ENCODE data around the gene SCAF1. TPM values are rescaled to one million over a fixed set of nuclear protein-coding genes. Genes with fewer than 3 reads are reported as not detected.

SCAF1 gene
- total and polyA plus RNA-seq, 10 of the 15 experiments (the other 5 are each of a cell fraction or from before 2014, with no cell fraction given) = 0.18 to 77.0 (median 5.3) TPM

DNA sequence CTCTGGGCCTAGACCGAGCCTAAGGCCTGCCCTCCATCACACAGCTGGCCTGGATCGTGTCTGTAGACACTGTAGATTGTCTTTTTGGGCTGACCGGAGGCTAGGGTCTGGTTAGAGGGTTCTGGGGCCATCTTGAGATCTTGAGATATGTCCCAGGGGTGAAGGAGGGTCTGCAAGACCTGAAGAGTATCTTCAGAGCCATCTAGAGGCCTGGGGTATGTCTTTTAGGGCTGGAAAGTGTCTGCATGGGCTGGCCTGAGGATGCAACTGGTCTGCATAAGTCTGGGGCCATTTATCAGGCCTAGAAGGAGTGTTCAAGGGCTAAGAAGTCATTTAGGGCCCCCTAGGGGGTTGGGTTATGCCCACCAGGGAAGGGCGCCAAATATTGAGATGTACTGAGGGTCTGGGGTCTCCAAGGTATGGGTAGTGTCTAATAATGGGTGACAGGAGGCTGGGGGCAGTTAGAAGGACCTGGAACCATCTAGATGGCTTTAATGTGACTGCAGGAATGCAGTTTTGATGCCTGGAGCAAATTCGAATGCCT lies 555 bp downstream of the SCAF1 start:
- intact Hi-C loops (cut with micrococcal nuclease; ENCODE audit: unreplicated experiment) (loop anchor here (2.0 to 5.0 kb wide), 2 partner anchors 22 to 50 kb away; partner anchors contain the start of genes BCL2L12, IRF3 and PRR12), in situ Hi-C loops (cut with MboI) (no loop called here)
- no peak for ATAC-seq
- peak overlapping the region; percentile 97 for H3K9ac ChIP-seq (ENCODE audit: control insufficient read depth, insufficient read depth, low read length)
- peaks cover 36% of the 10 kb centered on the region for H3K79me2 ChIP-seq (ENCODE audit: control insufficient read depth, insufficient read depth, low read length)
- peak overlapping the region; percentile 86 for H3K4me3 ChIP-seq
- no peak for FAIRE-seq
- peaks cover 0 to 5% of the 10 kb centered on the region in 2 experiments; a peak in 3 of 4 replicates for H3K36me3 ChIP-seq (ENCODE audit: control insufficient read depth in 2 of 2, insufficient read depth in 2 of 2, low read length in 1 of 2)
- SMC1A ChIA-PET (ENCODE audit: uncharacterized antibody, unreplicated experiment) = interaction anchor here (0.9 to 1.9 kb wide), 5 partner anchors 20 to 37 kb away, joined by 3 to 9 read pairs (median 5); partner anchors contain the start of genes BCL2L12 and IRF3
- H3K9me3 ChIP-seq (replicated peaks; ENCODE audit: control insufficient read depth, insufficient read depth, low read length) = no peaks in the 10 kb centered on the region
- no peak for DNase-seq (ENCODE audit: low read depth, low spot score)
- H3K27me3 ChIP-seq (replicated peaks in 1 of 2; ENCODE audit: control insufficient read depth in 2 of 2, insufficient read depth in 2 of 2, low read length in 1 of 2) = no peaks in the 10 kb centered on the region
- H4K20me1 ChIP-seq (ENCODE audit: control insufficient read depth, insufficient read depth) = no peaks in the 10 kb centered on the region
- CTCF ChIA-PET = interaction anchor here (1.3 to 5.1 kb wide), 4 partner anchors 22 to 72 kb away, joined by 6 to 130 read pairs (median 12); partner anchors contain the start of genes BCL2L12, IRF3 and PRMT1
- peak overlapping the region; percentile 57 for H2AFZ ChIP-seq (ENCODE audit: control insufficient read depth, low read depth, low read length)
- peak overlapping the region; percentile 62 for H3K4me2 ChIP-seq (ENCODE audit: control insufficient read depth, insufficient read depth)
- POLR2A ChIA-PET = interaction anchor here (0.8 to 6.5 kb wide), 9 partner anchors 12 to 227 kb away, joined by 3 to 200 read pairs (median 6); partner anchors contain the start of genes AP2A1, BCL2L12, IRF3 and NOSIP
- peaks cover 18% of the 10 kb centered on the region for H3K4me1 ChIP-seq (ENCODE audit: control insufficient read depth, insufficient read depth, low read length)
- WGBS (ENCODE audit: insufficient coverage, insufficient replicate concordance, low lambda C conversion rate, missing lambda C conversion rate) = 1% methylated on average over 5 of the region's 5 CpGs
- BruUV-seq (replicated peaks) = no TSS peak
- RAD21 ChIA-PET (ENCODE audit: unreplicated experiment) = interaction anchor here (1.0 to 5.1 kb wide), 6 partner anchors 22 to 200 kb away, joined by 3 to 131 read pairs (median 5); partner anchors contain the start of genes AP2A1, BCL2L12, IRF3 and PRMT1
- peak overlapping the region; percentile 86 for H3K27ac ChIP-seq (ENCODE audit: control insufficient read depth, insufficient read depth)
- TF ChIP-seq PRDM15 (CRISPR knock-in tag; IDR thresholded peaks at IDR 0.05) (no peak), ZNF592 (IDR thresholded peaks at IDR 0.05) (no peak), POLR2A (IDR thresholded peaks at IDR 0.05; ENCODE audit: low read depth, low read length) (no peak), JUNB (IDR thresholded peaks at IDR 0.05) (no peak), PAX8 (IDR thresholded peaks at IDR 0.05) (no peak), IKZF2 (IDR thresholded peaks at IDR 0.05) (no peak)
- TF ChIP-seq, protein P1, sequence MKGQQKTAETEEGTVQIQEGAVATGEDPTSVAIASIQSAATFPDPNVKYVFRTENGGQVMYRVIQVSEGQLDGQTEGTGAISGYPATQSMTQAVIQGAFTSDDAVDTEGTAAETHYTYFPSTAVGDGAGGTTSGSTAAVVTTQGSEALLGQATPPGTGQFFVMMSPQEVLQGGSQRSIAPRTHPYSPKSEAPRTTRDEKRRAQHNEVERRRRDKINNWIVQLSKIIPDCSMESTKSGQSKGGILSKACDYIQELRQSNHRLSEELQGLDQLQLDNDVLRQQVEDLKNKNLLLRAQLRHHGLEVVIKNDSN (IDR thresholded peaks at IDR 0.05; ENCODE audit: borderline replicate concordance, extremely low read length, insufficient read depth, low read depth, low read length) = no peak
- TF ChIP-seq, protein P2, sequence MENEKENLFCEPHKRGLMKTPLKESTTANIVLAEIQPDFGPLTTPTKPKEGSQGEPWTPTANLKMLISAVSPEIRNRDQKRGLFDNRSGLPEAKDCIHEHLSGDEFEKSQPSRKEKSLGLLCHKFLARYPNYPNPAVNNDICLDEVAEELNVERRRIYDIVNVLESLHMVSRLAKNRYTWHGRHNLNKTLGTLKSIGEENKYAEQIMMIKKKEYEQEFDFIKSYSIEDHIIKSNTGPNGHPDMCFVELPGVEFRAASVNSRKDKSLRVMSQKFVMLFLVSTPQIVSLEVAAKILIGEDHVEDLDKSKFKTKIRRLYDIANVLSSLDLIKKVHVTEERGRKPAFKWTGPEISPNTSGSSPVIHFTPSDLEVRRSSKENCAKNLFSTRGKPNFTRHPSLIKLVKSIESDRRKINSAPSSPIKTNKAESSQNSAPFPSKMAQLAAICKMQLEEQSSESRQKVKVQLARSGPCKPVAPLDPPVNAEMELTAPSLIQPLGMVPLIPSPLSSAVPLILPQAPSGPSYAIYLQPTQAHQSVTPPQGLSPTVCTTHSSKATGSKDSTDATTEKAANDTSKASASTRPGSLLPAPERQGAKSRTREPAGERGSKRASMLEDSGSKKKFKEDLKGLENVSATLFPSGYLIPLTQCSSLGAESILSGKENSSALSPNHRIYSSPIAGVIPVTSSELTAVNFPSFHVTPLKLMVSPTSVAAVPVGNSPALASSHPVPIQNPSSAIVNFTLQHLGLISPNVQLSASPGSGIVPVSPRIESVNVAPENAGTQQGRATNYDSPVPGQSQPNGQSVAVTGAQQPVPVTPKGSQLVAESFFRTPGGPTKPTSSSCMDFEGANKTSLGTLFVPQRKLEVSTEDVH (IDR thresholded peaks at IDR 0.05; ENCODE audit: low read depth, partially characterized antibody) = no peak
